G401 (cell line): ENCODE data around the gene PPP2CA. TPM values are rescaled to one million over a fixed set of nuclear protein-coding genes. Genes with fewer than 3 reads are reported as not detected.
A peak's percentile ranks its signal among the peaks of the same experiment; 100 is the strongest.

Experiments used
- DNase-seq: peaks from one replicate; pipeline ENCODE4 v3.0.0-alpha.2; 2015; ENCODE audit warnings: low spot score
- in situ Hi-C: cut with HindIII; loops from 2 replicates; pipeline ENCODE4 v1.10.0; 2016; ENCODE audit warnings: low sequenced_read_pairs, mixed read lengths
- total RNA-seq: library from RNA; depleted of rRNA; stranded (reverse); fragments of >200 nt; shearing (Covaris generic); gene quantifications from 2 replicates; pipeline ENCODE4 v1.2.3, GENCODE V29; 2014

The PPP2CA gene
- total RNA-seq, 1 experiment from 2014 or later: 405 TPM

DNA sequence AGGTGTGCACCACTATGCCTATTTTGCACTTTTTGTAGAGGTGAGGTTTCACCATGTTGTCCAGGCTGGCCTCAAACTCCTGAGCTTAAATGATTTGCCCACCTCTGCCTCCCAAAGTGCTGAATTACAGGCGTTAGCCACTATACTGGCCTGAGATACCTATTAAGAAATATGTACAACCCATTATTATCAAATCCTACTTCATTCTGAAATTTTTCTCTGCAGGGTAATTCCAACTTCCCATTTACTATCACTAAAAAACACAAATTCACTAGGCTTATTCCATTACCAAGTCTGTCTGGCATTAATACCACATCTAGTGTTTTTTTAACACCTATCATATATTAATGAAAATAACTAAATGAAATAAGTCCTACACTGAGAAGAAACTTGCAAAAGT lies 18.2 kb downstream of the PPP2CA start:
- in situ Hi-C loops: no loop called here

DNA sequence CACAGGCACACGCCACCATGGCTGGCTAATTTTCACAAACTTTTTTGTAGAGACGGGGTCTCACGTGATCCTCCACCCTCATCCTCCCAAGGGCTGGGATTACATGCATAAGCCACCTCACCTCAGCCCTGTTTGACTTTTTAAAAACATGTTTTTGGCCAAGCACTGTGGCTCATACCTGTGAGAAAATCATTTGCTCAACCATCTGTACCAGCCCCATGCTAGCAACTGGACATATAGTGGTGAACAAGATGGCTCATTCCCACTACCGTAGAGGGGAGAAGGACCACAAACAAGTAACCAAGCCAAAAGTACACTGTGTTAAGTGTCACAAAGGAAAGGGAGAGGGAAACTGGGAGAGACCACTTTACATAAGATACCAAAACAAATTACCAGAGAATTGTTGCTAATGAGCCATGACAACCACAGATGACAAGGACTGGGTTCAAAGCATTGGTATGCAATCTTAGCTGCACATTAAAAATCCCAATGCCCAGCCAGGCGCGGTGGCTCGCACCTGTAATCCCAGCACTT lies 19.2 kb downstream of the PPP2CA start:
- in situ Hi-C loops: no loop called here

More for the DNA sequence above, 18.2 kb downstream of the PPP2CA start:
- DNase-seq: no peak

DNA sequence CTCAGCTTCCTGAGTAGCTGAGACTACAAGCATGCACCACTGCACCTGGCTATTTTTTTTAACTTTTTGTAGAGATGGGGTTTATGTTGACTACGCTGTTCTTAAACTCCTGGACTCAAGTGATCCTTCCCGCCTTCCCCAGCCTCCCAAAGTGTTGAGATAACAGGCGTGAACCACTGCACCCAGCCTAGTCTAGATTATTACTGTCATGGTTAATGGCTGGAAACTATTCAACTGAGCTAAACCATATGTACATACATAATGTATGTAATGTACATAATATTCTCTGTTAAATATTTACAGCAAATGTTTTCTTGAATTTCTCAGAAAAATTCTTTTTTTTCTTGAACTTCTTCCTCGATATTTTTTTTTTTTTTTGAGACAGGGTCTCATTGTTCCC lies 21.3 kb downstream of the PPP2CA start:
- DNase-seq: no peak
- in situ Hi-C loops: no loop called here

More for the DNA sequence above, 19.2 kb downstream of the PPP2CA start:
- no peak for DNase-seq

DNA sequence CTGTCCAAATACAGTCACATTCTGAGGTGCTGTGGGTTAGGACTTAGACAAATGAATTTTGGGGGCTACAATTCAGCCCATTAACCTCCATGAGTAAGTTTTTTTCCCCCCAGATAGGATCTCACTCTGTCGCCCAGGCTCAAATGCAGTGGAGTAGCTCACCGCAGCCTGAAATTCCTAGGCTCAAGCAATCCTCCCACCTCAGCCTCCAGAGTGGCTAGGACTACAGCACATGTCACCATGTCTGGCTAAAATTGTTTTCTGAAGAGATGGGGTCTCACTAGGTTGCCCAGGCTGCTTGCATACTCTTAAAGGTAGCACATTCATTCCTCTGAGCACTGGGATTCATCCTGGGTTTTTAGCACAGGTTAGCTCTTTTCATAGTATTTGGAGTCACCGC lies 22.2 kb downstream of the PPP2CA start:
- no peak for DNase-seq
- in situ Hi-C loops: no loop called here

GRCh38 chr5:134195666-134196065 lies 30.2 kb downstream of the PPP2CA start:
- no peak for DNase-seq
- in situ Hi-C loops: no loop called here

- no peak for DNase-seq
- in situ Hi-C loops: no loop called here
Observed at GRCh38 chr5:134189031-134189430, 36.8 kb downstream of the PPP2CA start.

- DNase-seq: no peak
- in situ Hi-C loops: no loop called here
Observed at GRCh38 chr5:134188092-134188491, 37.8 kb downstream of the PPP2CA start.

DNA sequence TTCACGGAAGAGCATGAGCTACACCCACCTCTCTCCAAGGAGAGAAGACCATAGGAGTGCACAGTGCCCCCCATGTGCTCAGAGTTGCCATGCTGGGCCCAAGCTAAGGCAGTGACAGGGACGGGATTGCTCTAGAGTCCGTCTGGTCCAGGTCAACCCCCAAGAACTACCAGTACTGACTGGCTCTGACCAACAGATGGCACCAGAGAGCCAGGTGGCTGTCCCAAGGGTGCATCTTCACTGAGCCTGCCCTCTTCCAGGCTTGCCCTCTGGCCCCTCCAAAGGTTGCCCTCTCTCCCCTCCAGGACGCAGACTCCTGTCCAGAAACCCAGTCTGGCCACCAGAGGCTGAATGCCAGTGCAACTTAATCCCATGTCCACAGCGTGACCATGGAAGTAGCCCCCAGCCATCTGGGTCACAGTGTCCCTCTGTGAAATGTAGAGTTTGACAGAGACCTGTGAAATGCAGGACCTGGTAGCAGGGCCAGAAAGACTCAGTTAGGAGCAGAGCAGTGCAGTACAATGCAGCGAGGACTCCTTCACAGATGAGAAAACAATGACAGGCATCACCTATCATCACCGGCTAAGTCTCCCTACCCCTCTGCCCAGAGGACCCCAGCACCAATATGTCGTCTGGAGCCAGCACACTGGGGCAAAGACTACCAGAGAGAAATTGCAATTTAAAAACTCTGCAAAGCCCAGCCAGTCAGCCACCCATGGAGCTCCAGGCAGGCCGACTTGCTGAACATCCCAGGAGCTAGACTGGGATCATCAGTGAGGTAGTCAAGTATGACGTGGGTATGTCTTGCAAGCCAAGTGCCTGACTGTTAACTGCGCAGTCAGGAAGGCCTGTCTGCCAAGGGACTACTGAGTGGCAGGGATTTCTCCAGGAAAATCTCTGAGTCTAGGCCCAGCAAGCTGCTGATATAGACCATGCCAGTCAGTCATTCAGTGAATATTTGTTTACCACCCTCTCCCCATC lies 41.4 kb downstream of the PPP2CA start:
- DNase-seq: peak; percentile 75
- in situ Hi-C loops: no loop called here

GRCh38 chr5:134183481-134183880 lies 42.4 kb downstream of the PPP2CA start:
- in situ Hi-C loops: no loop called here
- DNase-seq: no peak

DNA sequence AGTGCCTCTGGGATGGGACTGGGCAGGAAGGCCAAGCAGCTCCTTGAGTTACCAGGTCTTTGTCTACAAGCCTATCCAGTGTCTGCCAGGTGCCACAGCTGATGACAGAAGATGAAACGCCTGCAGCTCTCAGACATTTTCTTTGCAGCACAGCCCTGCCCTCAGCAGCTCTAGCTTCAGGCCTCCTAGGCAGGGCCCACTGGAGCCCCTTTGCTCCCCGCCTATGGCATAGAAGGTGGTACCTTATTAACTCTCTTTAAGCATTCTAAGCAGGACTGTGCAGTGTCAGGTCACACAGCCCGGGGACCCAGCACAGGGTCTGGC lies 47.8 kb downstream of the PPP2CA start:
- in situ Hi-C loops: no loop called here

DNA sequence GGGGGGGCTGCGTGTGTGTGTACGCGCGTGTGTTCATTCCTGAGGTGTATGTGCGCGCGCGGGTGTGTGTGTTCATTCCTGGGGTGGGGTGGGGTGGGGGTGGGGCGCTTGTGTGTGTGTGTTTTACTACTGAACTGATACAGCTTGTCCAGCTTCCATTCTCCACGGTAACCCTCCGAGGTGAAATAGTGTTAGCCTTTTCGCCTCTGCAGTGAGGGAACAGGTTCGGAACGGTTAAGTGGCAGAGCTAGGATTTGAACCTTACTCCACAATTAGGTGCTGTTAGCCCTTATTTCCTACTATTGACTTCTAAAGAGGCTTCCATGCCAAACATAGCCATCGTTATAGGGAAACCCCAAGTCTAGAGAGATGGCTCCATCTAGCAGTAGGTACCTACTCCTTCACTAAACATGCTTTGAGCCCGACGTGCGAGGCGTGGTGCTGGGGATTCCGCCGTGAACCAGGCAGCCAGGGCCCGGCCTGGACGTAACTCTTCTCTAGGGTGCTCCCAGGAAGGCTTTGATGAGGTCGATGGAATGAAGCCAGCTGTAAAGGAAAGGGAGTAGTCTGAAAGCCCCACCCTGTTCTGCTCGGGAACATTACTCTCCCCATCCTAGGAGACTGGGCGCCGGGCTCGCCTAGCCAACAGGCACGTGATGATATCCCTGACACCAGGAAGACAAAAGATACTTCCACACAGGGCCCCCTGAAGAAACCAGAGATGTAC lies 48.3 kb downstream of the PPP2CA start:
- DNase-seq: no peak
- in situ Hi-C loops: no loop called here

More for the DNA sequence above, 47.8 kb downstream of the PPP2CA start:
- no peak for DNase-seq

GRCh38 chr5:134176511-134177368 lies 49.1 kb downstream of the PPP2CA start, which contains the start of gene SKP1:
Gene SKP1 (minus strand): TSS chr5:134176950. CDS start chr5:134174022, 2,928 bp downstream.
- peak; percentile 81 for DNase-seq
- in situ Hi-C loops: no loop called here

GRCh38 chr5:134175921-134176510 lies 49.9 kb downstream of the PPP2CA start:
- in situ Hi-C loops: no loop called here
- no peak for DNase-seq

DNA sequence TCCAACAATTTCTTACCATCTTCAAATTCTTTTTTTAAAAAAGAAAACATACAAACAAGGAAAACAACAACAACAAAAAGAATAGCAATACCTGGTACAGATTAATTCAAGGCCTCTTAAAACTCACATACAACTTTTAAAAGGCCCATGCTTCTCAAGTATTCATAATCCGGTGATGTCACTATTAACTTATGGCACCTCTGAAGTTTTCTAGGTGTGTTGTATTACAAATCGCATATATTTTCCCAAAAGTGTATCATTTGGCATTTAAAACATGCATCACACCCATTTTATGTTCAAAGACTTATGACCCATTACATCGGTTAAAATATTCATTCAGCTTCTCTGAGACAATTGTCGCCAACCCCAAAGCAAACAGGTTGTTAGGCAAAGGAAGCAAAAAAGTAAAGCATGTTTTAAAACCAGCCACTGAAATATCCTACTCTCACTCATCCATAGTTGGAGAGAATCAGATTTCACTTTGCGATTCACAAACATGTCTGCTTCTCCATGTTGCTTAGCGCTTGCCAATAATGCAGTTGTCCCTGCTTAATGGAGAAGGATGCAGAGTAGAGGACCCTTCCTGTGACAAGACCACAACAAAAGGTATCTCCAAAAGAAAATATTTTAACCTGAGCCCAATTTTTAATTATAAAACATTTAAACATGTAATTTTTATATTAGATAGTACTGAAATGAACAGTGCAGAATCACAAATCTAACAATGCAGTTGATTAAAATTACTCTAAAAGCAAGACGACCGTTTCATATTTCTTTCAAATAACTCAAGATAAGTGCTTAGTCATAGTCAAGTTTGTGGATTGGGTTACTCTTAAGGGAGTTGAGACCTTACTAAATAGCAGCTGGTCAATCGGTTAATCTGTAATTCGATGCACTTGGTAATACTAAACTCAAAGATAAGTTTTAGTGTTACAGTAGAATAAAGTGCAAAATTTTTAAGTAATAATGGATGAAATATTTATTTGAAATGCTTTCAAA lies 50.7 kb downstream of the PPP2CA start:
- no peak for DNase-seq
- in situ Hi-C loops: no loop called here

- no peak for DNase-seq
- in situ Hi-C loops: no loop called here
Observed at GRCh38 chr5:134171972-134172371, 53.9 kb downstream of the PPP2CA start.

GRCh38 chr5:134162592-134162991 lies 63.3 kb downstream of the PPP2CA start:
- no peak for DNase-seq
- in situ Hi-C loops: no loop called here

DNA sequence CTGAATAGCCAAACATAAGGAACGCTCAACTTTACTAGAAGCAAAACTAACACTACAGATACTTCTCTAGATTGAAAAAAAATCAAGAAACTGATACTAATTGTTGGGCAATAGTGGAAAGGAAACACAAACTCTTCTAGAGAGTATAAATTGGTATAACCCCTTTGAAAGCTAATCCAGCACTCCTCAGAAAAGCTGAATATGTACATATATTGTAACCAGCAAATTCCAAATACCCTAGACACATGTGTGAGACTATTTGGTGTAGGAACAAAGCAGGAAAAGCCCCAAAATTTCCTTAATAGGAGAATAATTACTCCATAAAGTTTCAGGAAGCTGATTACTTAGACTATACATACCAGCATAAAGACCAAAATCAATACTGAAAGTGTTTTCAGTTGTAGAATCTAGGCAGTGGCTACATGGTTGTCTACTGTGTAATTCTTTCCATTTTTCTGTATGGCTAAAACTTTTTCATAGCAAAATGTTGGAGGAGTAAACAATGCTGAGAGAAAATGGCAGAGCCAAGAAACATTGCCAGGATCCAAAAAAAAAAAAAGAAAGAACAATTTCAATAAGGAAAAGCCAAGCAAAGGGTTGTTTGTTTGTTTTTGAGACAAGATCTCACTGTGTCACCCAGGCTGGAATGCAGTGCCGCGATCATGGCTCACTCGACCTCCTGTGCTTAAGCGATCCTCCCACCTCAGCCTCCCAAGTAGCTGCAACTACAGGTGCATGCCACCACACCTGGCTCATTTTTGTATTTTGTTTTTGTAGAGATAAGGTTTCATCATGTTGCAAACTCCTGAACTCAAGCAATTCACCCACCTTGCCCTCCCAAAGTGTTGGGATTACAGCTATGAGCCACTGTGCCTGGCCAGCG lies 64.1 kb downstream of the PPP2CA start:
- in situ Hi-C loops: no loop called here
- DNase-seq: no peak
